ENCODE data around the gene NRG2. TPM values are rescaled to one million over a fixed set of nuclear protein-coding genes. Genes with fewer than 3 reads are reported as not detected.

The NRG2 gene
- total RNA-seq, 2 experiments from 2014 or later = 0.11 TPM; not detected in 1

DNA sequence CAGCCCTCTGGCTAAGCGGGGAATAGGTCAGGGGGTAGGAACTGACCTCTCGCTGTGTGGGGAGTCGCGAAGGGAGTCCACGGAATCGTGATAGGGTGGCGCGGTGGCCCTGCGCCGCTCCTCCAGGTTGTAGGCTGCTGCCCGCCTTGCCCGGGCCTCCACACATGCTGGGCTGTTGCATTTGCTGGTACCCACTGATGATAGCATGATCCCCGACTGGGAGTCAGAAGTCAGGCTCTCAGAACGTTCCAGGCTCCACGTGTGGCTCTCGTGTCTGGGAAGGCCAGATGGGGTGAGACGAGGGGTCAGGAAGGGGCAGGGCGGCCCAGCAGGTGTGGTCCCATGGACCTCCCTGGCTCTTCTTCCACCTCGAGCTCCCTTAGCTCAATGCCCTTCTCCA lies 191.5 kb downstream of the NRG2 start:
- no peaks in the 10 kb centered on the region for H3K9me3 Mint-ChIP-seq
- POLR2A ChIA-PET = no interaction called here
- H3K4me1 Mint-ChIP-seq (ENCODE audit: low read depth) = peaks cover 6% of the 10 kb centered on the region
- no peaks in the 10 kb centered on the region for H3K36me3 Mint-ChIP-seq (ENCODE audit: low read depth)
- intact Hi-C loops (cut with micrococcal nuclease) = no loop called here
- no peak overlapping the region for H3K27ac Mint-ChIP-seq
- no peak for DNase-seq
- TF ChIP-seq, protein P1, sequence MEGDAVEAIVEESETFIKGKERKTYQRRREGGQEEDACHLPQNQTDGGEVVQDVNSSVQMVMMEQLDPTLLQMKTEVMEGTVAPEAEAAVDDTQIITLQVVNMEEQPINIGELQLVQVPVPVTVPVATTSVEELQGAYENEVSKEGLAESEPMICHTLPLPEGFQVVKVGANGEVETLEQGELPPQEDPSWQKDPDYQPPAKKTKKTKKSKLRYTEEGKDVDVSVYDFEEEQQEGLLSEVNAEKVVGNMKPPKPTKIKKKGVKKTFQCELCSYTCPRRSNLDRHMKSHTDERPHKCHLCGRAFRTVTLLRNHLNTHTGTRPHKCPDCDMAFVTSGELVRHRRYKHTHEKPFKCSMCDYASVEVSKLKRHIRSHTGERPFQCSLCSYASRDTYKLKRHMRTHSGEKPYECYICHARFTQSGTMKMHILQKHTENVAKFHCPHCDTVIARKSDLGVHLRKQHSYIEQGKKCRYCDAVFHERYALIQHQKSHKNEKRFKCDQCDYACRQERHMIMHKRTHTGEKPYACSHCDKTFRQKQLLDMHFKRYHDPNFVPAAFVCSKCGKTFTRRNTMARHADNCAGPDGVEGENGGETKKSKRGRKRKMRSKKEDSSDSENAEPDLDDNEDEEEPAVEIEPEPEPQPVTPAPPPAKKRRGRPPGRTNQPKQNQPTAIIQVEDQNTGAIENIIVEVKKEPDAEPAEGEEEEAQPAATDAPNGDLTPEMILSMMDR (IDR thresholded peaks at IDR 0.05) = no peak
- H3K4me3 Mint-ChIP-seq = no peak overlapping the region
- no peak for ATAC-seq
- CTCF ChIA-PET = interaction anchor here (1.3 to 2.8 kb wide), 3 partner anchors 64 to 117 kb away, joined by 3 to 16 read pairs (median 11); no protein-coding TSS in a partner anchor
- H3K27me3 Mint-ChIP-seq = peaks cover 2% of the 10 kb centered on the region

DNA sequence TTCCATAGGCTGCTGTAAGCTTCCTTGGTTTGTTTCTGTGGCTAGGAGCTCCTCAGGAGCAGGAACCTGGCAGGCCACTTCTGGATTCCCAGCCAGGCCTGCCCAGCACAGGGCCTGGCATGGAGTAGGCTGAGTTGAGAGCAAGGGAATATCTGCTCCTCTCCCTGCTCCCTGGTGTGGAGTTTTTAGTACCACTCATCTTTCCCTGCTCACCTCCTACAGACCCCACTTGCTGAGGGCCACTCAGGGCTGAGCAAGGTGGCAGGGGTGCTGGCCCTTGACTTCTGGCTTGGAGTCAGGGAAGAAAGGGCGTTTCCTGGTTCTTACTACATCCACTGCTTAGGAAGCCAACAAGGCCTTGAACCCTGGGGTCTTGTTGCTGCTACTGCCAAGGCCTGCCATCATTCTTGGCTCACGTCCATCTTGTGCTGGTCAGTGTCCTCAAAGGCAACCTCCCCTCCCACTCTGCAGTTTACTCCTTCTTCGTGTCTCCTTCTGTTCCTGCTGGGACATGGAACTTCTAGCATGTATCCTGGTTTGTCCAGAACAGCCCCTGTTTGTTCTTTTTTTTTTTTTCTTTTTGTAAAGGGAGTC lies 192.6 kb downstream of the NRG2 start:
- POLR2A ChIA-PET = no interaction called here
- Mint-ChIP-seq H3K27me3 (peaks cover 10% of the 10 kb centered on the region), H3K36me3 (ENCODE audit: low read depth) (no peaks in the 10 kb centered on the region), H3K27ac (peak overlapping the region; percentile 24), H3K4me1 (ENCODE audit: low read depth) (peaks cover 6% of the 10 kb centered on the region), H3K9me3 (no peaks in the 10 kb centered on the region), H3K4me3 (no peak overlapping the region)
- DNase-seq = no peak
- no peak for ATAC-seq
- CTCF ChIA-PET = interaction anchor here (1.1 to 2.7 kb wide), 8 partner anchors 9 to 119 kb away, joined by 3 to 17 read pairs (median 5); no protein-coding TSS in a partner anchor
- TF ChIP-seq, protein P1 (IDR thresholded peaks at IDR 0.05) = no peak
- intact Hi-C loops (cut with micrococcal nuclease) = no loop called here

DNA sequence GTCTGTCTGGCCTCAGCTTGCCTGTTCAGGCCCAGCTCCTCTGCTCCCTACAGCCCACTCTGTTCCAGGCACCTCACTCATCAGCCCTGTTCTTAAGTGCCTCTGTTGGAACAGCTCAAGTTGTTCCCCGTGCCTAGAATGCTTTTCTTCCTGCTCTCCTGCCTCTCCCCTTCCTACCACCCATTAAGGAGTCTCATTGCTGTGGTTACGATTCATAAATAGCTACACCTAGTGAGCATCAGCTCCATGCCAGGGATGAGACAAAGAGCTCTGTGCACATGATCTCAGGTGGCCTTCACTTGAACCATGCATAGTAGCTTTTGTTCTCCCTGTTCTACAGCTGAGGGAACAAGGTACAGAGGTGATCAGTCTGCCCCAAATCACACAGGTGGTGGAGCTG lies 193.2 kb downstream of the NRG2 start:
- H3K9me3 Mint-ChIP-seq = no peaks in the 10 kb centered on the region
- TF ChIP-seq, protein P1 (IDR thresholded peaks at IDR 0.05) = no peak
- intact Hi-C loops (cut with micrococcal nuclease) = no loop called here
- H3K36me3 Mint-ChIP-seq (ENCODE audit: low read depth) = no peaks in the 10 kb centered on the region
- peaks cover 12% of the 10 kb centered on the region for H3K27me3 Mint-ChIP-seq
- ChIA-PET CTCF (interaction anchor here (1.1 to 2.7 kb wide), 8 partner anchors 10 to 119 kb away, joined by 3 to 17 read pairs (median 6); no protein-coding TSS in a partner anchor), POLR2A (no interaction called here)
- no peak overlapping the region for H3K27ac Mint-ChIP-seq
- DNase-seq (no peak), ATAC-seq (no peak)
- H3K4me1 Mint-ChIP-seq (ENCODE audit: low read depth) = peaks cover 6% of the 10 kb centered on the region
- peak overlapping the region; percentile 70 for H3K4me3 Mint-ChIP-seq

DNA sequence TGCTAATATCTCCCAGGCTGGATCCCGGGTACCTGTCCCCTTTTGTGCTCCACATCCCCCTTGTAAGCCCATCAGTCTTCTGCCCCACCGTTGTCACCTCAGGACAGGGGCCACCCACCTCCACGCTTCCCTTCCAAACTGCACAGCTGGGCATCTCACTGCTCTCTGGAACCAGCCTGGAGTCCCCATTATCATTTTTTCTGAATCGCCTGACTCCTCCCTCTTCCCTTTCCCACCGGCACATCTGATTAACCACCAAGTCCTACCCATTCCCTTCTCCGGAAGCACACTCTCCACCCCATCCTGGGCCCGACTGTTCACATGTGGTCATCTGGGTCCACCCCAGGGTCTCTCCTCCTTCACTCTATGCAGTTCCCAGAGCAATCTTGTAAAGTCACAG lies 193.6 kb downstream of the NRG2 start:
- intact Hi-C loops (cut with micrococcal nuclease) = no loop called here
- no peak overlapping the region for H3K27ac Mint-ChIP-seq
- peaks cover 8% of the 10 kb centered on the region for H3K4me1 Mint-ChIP-seq (ENCODE audit: low read depth)
- POLR2A ChIA-PET = interaction anchor here (0.8 kb wide), 1 partner anchor 10 kb away, joined by 3 read pairs; no protein-coding TSS in a partner anchor
- no peaks in the 10 kb centered on the region for H3K36me3 Mint-ChIP-seq (ENCODE audit: low read depth)
- no peak for DNase-seq
- no peaks in the 10 kb centered on the region for H3K9me3 Mint-ChIP-seq
- CTCF ChIA-PET = interaction anchor here (0.8 to 2.7 kb wide), 9 partner anchors 10 to 120 kb away, joined by 3 to 17 read pairs (median 6); no protein-coding TSS in a partner anchor
- ATAC-seq = no peak
- H3K27me3 Mint-ChIP-seq = peaks cover 12% of the 10 kb centered on the region
- H3K4me3 Mint-ChIP-seq = peak overlapping the region; percentile 70
- TF ChIP-seq, protein P1 (IDR thresholded peaks at IDR 0.05) = no peak

DNA sequence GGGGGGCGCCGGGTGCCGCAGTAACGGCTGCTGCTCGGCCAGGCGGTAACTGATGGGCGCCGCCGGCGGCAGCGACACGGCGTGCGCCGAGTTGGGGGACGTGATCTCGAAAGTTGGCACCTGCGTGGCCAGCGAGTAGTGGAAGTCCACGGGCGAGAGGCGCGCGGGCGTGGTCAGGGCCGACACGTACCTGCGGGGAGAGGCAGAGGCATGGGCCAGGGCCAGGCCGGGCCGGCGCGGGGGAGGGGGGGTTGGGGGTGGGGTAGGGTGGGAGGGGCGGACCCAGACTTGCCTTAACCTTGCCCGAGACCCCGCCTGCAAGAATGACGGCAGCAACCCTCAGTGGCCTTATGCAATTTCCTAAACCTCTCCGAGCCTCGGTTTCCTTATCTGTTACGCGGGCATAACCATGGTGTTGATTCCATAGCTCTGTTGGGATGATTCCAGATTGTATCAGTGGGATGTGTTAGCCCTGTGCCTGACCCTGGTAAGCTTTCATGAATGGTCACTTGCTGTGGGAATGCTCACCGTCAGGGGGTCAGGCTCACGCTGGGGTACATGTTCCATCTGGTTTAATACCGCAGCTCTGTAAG lies 194.5 kb downstream of the NRG2 start:
- Mint-ChIP-seq H3K27ac (peak overlapping the region; percentile 1), H3K27me3 (peaks cover 12% of the 10 kb centered on the region), H3K4me3 (peak overlapping the region; percentile 70), H3K36me3 (ENCODE audit: low read depth) (no peaks in the 10 kb centered on the region), H3K9me3 (no peaks in the 10 kb centered on the region), H3K4me1 (ENCODE audit: low read depth) (peaks cover 15% of the 10 kb centered on the region)
- TF ChIP-seq, protein P1 (IDR thresholded peaks at IDR 0.05) = no peak
- ChIA-PET CTCF (interaction anchor here (0.8 to 2.7 kb wide), 5 partner anchors 11 to 121 kb away, joined by 5 to 17 read pairs (median 7); no protein-coding TSS in a partner anchor), POLR2A (interaction anchor here (0.8 to 1.1 kb wide), 3 partner anchors 10 to 73 kb away, joined by 3 to 7 read pairs (median 3); no protein-coding TSS in a partner anchor)
- intact Hi-C loops (cut with micrococcal nuclease) = no loop called here
- ATAC-seq (peak; percentile 14), DNase-seq (peak; percentile 49)

Measured in activated CD8-positive, alpha-beta T cell treated with anti-CD3 and anti-CD28 coated beads for 36 hours (primary cell).